Upper lobe of right lung (tissue), 1 donor: Measurements from ENCODE around the gene ZBTB49. TPM values are rescaled to one million over a fixed set of nuclear protein-coding genes. Genes with fewer than 3 reads are reported as not detected.

Source experiments
- ATAC-seq: fragments of 200-7000 bp; cut with Tn5 transposase; one replicate; pipeline ENCODE4 v1.9.1; 2020; ENCODE audit warnings: mild to moderate bottlenecking, moderate library complexity
- DNase-seq: peaks from one replicate; pipeline ENCODE4 v3.0.0-alpha.2; 2020
- H3K27ac ChIP-seq: fragments of 200-600 bp; one replicate; pipeline ENCODE4 v1.8.0; 2022
- H3K27me3 ChIP-seq: fragments of 200-600 bp; one replicate; pipeline ENCODE4 v1.8.0; 2022; ENCODE audit warnings: mild to moderate bottlenecking
- H3K36me3 ChIP-seq: fragments of 200-600 bp; one replicate; pipeline ENCODE4 v1.8.0; 2022
- H3K4me1 ChIP-seq: fragments of 200-600 bp; one replicate; pipeline ENCODE4 v1.8.0; 2022
- H3K4me3 ChIP-seq: fragments of 200-600 bp; one replicate; pipeline ENCODE4 v1.8.0; 2022; ENCODE audit warnings: mild to moderate bottlenecking
- H3K9me3 ChIP-seq: fragments of 200-600 bp; one replicate; pipeline ENCODE4 v1.8.0; 2022
- CTCF ChIP-seq: fragments of 200-600 bp; IDR thresholded peaks from one replicate; pipeline ENCODE4 v1.8.0; 2022; ENCODE audit warnings: antibody characterized with exemption
- intact Hi-C: fragments of 100-400 bp; cut with DNase I; formaldehyde crosslinking; loops from one replicate; pipeline ENCODE4 v1.11.0; 2022
- total RNA-seq: library from RNA; stranded (reverse); fragmentation: NEBNext Ultra II Directional; extraction: Animal tissue kit (Norgen Biotek cat#: 25700); gene quantifications from one replicate; pipeline ENCODE4 v1.2.1, GENCODE V29; 2021
- donor health status: DM: no; HTN: yes; CAD: no; lungs with severe emphysema.

The ZBTB49 gene
- total RNA-seq, 1 donor from 2014 or later, result 5.6 TPM

GRCh38 chr4:4364486-4365208 is 74.6 kb downstream of the ZBTB49 start:
- ATAC-seq, result no peak
- DNase-seq, result no peak

GRCh38 chr4:4368809-4369580 is 78.9 kb downstream of the ZBTB49 start:
- TF ChIP-seq CTCF, result no peak
- ATAC-seq (no peak), DNase-seq (peak; percentile 28)
- Histone ChIP-seq H3K4me3 (no peak overlapping the region), H3K27me3 (no peaks in the 10 kb centered on the region), H3K27ac (no peak overlapping the region), H3K9me3 (no peaks in the 10 kb centered on the region), H3K4me1 (no peaks in the 10 kb centered on the region), H3K36me3 (no peaks in the 10 kb centered on the region)
- intact Hi-C loops, result no loop called here

More at GRCh38 chr4:4364486-4365208, 74.6 kb downstream of the ZBTB49 start:
- no peaks in the 10 kb centered on the region for H3K4me1 ChIP-seq
- intact Hi-C loops, result no loop called here
- TF ChIP-seq CTCF, result no peak
- no peak overlapping the region for H3K4me3 ChIP-seq
- peaks cover 8% of the 10 kb centered on the region for H3K27me3 ChIP-seq
- H3K27ac ChIP-seq, result no peak overlapping the region
- H3K9me3 ChIP-seq, result no peaks in the 10 kb centered on the region
- no peaks in the 10 kb centered on the region for H3K36me3 ChIP-seq

Other genes with a start within 250 kb of the ZBTB49 start
- not detected for gene OTOP1, start 63.3 kb upstream of the ZBTB49 start, total RNA-seq
- 26.4 TPM for gene TMEM128, start 42.0 kb upstream of the ZBTB49 start, total RNA-seq
- 13.3 TPM for gene LYAR, start 97 bp upstream of the ZBTB49 start, total RNA-seq
- 1.5 TPM for gene NSG1, start 96.9 kb downstream of the ZBTB49 start, total RNA-seq